Kidney glomerular epithelial cell (primary cell): Measurements from ENCODE around the gene ERCC5.
A peak's percentile ranks its signal among the peaks of the same experiment; 100 is the strongest.

Source experiments
- DNase-seq: peaks from one replicate; lab custom pipeline; 2025; lab: John Stamatoyannopoulos, UW

Gene ERCC5

GRCh38 chr13:102845630-102846260 is at the start of gene ERCC5:
ERCC5 (plus strand) TSS chr13:102846032; CDS start chr13:102846267, 235 bp downstream.
- DNase-seq = peak; percentile 91

GRCh38 chr13:102798581-102799425 is 47.0 kb upstream of the ERCC5 start, which contains the start of the genes BIVM and POGLUT2:
BIVM (plus strand) TSS chr13:102799119; CDS start chr13:102807268, 8,149 bp downstream.
POGLUT2 (minus strand) TSS chr13:102798976; CDS start chr13:102798670, 306 bp downstream.
- DNase-seq = peak; percentile 88

GRCh38 chr13:102799426-102800144 is 46.2 kb upstream of the ERCC5 start:
- no peak for DNase-seq

GRCh38 chr13:102800145-102801041 is 45.4 kb upstream of the ERCC5 start:
- peak; percentile 41 for DNase-seq

GRCh38 chr13:102805680-102806079 is 40.2 kb upstream of the ERCC5 start:
- DNase-seq = no peak

GRCh38 chr13:102807699-102808098 is 38.1 kb upstream of the ERCC5 start:
- DNase-seq = no peak

GRCh38 chr13:102812611-102813287 is 33.1 kb upstream of the ERCC5 start:
- DNase-seq = peak; percentile 71

GRCh38 chr13:102814025-102814607 is 31.7 kb upstream of the ERCC5 start:
- DNase-seq = no peak

GRCh38 chr13:102814793-102815192 is 31.0 kb upstream of the ERCC5 start:
- DNase-seq = no peak

- no peak for DNase-seq
These were observed 30.0 kb upstream of the ERCC5 start for GRCh38 chr13:102815788-102816187.

- peak; percentile 82 for DNase-seq
These were observed 29.1 kb upstream of the ERCC5 start for GRCh38 chr13:102816708-102817107.

GRCh38 chr13:102817241-102817640 is 28.6 kb upstream of the ERCC5 start:
- no peak for DNase-seq

- DNase-seq = peak; percentile 82
These were observed 27.9 kb upstream of the ERCC5 start for GRCh38 chr13:102817907-102818306.

- DNase-seq = no peak
These were observed 20.4 kb upstream of the ERCC5 start for GRCh38 chr13:102825400-102825799.

GRCh38 chr13:102825921-102826706 is 19.7 kb upstream of the ERCC5 start:
- DNase-seq = peak; percentile 93

GRCh38 chr13:102830646-102831045 is 15.2 kb upstream of the ERCC5 start:
- DNase-seq = no peak

GRCh38 chr13:102836471-102836870 is 9.4 kb upstream of the ERCC5 start:
- DNase-seq = no peak

- no peak for DNase-seq
These were observed 7.6 kb upstream of the ERCC5 start for GRCh38 chr13:102838273-102838672.

GRCh38 chr13:102838982-102839381 is 6.8 kb upstream of the ERCC5 start:
- no peak for DNase-seq

GRCh38 chr13:102839462-102839861 is 6.4 kb upstream of the ERCC5 start:
- no peak for DNase-seq
